Breast epithelium (tissue), 4 donors: ENCODE measurements around the gene NUMB. TPM values are rescaled to one million over a fixed set of nuclear protein-coding genes. Genes with fewer than 3 reads are reported as not detected.

ENCODE experiments used
- DNase-seq, 2 donors: peaks; one replicate each; pipeline ENCODE4 v3.0.0-alpha.2; 2019; ENCODE audit warnings: low spot score in 2 of 2
- H3K27ac ChIP-seq, 2 donors: fragments of 200-600 bp; sonication (generic) in 1 of 2; one replicate each; pipeline ENCODE4 v1.5.1; 2016 to 2019; ENCODE audit warnings: mild to moderate bottlenecking in 1 of 2
- H3K27me3 ChIP-seq, 2 donors: fragments of 200-600 bp; sonication (generic) in 1 of 2; one replicate each; pipeline versions ENCODE4 v1.5.1 to v1.6.0; 2017 to 2019; ENCODE audit warnings: control low read depth in 1 of 2, mild to moderate bottlenecking in 1 of 2
- H3K36me3 ChIP-seq: fragments of 200-600 bp; one replicate; pipeline ENCODE4 v1.5.1; 2019
- H3K4me1 ChIP-seq, 2 donors: fragments of 200-600 bp; sonication (generic); one replicate each; pipeline ENCODE4 v1.5.1; 2016 to 2019; ENCODE audit warnings: control low read depth in 1 of 2
- H3K4me3 ChIP-seq, 3 donors: fragments of 200-600 bp; sonication (generic); 1 replicate in 2 of 3; 2 replicates in 1 of 3; pipeline ENCODE4 v1.5.1; 2016 to 2019; ENCODE audit warnings: mild to moderate bottlenecking in 3 of 3, moderate library complexity in 2 of 3
- H3K9me3 ChIP-seq, 2 donors: fragments of 200-600 bp; sonication (generic) in 1 of 2; one replicate each; pipeline ENCODE4 v1.5.1; 2016 to 2019; ENCODE audit warnings: control low read depth in 1 of 2
- POLR2A ChIP-seq: fragments of 450-650 bp; IDR thresholded peaks from one replicate; pipeline ENCODE4 v1.6.1; 2016; ENCODE audit warnings: antibody characterized with exemption, mild to moderate bottlenecking, moderate library complexity
- POLR2AphosphoS5 ChIP-seq, 3 donors: sonication (generic); formaldehyde crosslinking; IDR thresholded peaks; one replicate each; pipeline ENCODE4 v1.6.1; 2017; ENCODE audit warnings: antibody characterized with exemption in 3 of 3
- intact Hi-C: fragments of 100-400 bp; cut with DNase I; formaldehyde crosslinking; loops from one replicate; pipeline ENCODE4 v1.15.1; 2023; ENCODE audit warnings: low total_unique reads
- total RNA-seq, 3 donors: library from RNA; depleted of rRNA; stranded (reverse); fragments of >200 nt; gene quantifications; one replicate each; pipeline ENCODE4 v1.1.0, GENCODE V29; 2016
- TF ChIP-seq, protein P1 (sequence below), 3 donors: fragments of 450-650 bp; IDR thresholded peaks; one replicate each; pipeline ENCODE4 v1.5.1; 2016 to 2017; ENCODE audit warnings: antibody characterized with exemption in 3 of 3, mild to moderate bottlenecking in 3 of 3, moderate library complexity in 3 of 3

Gene NUMB
- total RNA-seq, 3 donors from 2014 or later = 49.6 to 84.0 (median 61.6) TPM

DNA sequence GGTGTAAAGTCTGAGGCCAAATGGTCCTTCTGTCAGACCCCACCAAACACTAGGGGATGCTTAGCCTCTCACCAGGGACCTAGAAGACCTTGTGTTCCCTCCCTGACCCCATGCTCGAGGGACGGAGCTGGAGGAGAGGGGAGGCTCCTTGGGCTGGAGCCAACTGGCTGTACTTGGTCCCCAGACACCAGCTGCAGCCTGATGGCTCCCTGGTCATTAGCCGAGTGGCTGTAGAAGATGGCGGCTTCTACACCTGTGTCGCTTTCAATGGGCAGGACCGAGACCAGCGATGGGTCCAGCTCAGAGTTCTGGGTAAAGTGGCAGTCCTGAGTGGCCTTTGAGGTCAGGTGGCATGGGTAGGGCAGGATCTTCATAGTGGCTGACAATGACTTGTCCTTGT is 192.0 kb downstream of the NUMB start:
- Histone ChIP-seq H3K9me3 (no peaks in the 10 kb centered on the region), H3K27me3 (no peaks in the 10 kb centered on the region), H3K27ac (no peak overlapping the region), H3K36me3 (no peaks in the 10 kb centered on the region), H3K4me3 (no peak overlapping the region), H3K4me1 (peaks cover 0 to 7% of the 10 kb centered on the region in 2 donors)
- no peak for DNase-seq
- TF ChIP-seq POLR2A (no peak), POLR2AphosphoS5 (IDR thresholded peaks at IDR 0.05) (no peak)
- TF ChIP-seq, protein P1, sequence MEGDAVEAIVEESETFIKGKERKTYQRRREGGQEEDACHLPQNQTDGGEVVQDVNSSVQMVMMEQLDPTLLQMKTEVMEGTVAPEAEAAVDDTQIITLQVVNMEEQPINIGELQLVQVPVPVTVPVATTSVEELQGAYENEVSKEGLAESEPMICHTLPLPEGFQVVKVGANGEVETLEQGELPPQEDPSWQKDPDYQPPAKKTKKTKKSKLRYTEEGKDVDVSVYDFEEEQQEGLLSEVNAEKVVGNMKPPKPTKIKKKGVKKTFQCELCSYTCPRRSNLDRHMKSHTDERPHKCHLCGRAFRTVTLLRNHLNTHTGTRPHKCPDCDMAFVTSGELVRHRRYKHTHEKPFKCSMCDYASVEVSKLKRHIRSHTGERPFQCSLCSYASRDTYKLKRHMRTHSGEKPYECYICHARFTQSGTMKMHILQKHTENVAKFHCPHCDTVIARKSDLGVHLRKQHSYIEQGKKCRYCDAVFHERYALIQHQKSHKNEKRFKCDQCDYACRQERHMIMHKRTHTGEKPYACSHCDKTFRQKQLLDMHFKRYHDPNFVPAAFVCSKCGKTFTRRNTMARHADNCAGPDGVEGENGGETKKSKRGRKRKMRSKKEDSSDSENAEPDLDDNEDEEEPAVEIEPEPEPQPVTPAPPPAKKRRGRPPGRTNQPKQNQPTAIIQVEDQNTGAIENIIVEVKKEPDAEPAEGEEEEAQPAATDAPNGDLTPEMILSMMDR (IDR thresholded peaks at IDR 0.05) = no peak
- intact Hi-C loops = no loop called here

DNA sequence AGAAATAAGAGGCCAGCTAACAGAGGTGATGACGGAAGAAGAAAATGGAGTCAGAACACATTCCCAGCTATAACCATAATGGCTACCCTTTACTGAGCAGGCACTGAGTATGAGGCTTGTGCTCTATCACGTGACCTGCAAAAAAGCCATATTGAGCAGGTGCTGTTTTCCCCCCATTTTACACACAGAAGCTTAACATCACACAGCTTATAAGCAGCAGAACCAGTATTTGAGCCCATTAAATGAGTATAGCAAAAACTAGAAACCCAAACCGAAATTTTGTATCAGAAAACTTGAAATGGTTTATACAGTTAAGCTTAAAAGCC is 192.7 kb downstream of the NUMB start:
- H3K27me3 ChIP-seq = no peaks in the 10 kb centered on the region
- H3K27ac ChIP-seq = no peak overlapping the region
- no peak overlapping the region for H3K4me3 ChIP-seq
- intact Hi-C loops = no loop called here
- H3K9me3 ChIP-seq = no peaks in the 10 kb centered on the region
- H3K4me1 ChIP-seq = peaks cover 0 to 7% of the 10 kb centered on the region in 2 donors
- DNase-seq = no peak
- TF ChIP-seq, protein P1 (IDR thresholded peaks at IDR 0.05) = no peak
- TF ChIP-seq POLR2AphosphoS5 (IDR thresholded peaks at IDR 0.05) (no peak), POLR2A (no peak)
- no peaks in the 10 kb centered on the region for H3K36me3 ChIP-seq

DNA sequence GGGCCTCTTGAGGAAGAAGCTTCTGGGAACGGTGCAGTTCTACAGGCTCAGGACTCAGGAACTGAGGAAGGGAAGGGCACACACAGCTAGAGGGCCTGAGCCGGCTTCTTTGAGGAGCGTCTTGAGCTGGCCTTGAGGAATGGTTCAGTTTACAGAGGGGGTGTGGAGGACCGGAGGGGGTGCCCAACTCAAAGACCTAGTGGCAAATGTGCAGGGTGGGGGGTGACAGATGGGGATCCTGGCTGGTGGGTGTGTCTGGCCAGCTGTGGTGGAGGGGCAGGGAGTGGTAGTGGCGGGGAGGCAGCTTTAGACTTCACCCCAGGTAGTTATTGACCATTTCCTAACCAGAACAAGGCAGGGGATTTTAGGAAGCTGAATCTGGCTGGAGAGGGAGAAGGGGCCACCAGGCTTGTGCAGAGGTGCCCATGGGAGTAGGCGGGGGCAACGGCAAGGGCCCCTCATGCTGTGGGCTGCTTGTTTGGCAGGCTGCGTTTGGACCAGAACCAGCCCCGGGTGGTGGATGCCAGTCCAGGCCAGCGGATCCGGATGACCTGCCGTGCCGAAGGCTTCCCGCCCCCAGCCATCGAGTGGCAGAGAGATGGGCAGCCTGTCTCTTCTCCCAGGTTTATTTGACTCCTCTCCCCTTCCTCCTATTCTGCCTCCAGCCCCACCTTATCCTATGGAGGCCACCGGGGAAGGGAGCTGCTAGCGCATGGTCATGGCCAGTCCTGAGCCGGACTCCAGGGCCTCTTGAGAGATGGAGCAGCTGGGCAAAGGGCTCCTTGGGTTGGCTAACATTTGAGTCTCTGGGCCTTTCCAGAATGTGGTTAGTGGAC is 193.2 kb downstream of the NUMB start:
- intact Hi-C loops = no loop called here
- TF ChIP-seq POLR2A (no peak), POLR2AphosphoS5 (IDR thresholded peaks at IDR 0.05) (no peak)
- TF ChIP-seq, protein P1 (IDR thresholded peaks at IDR 0.05) = no peak
- no peaks in the 10 kb centered on the region for H3K27me3 ChIP-seq
- H3K27ac ChIP-seq = no peak overlapping the region
- no peaks in the 10 kb centered on the region for H3K9me3 ChIP-seq
- no peak for DNase-seq
- H3K4me1 ChIP-seq = peaks cover 0 to 7% of the 10 kb centered on the region in 2 donors
- no peaks in the 10 kb centered on the region for H3K36me3 ChIP-seq
- H3K4me3 ChIP-seq = no peak overlapping the region

DNA sequence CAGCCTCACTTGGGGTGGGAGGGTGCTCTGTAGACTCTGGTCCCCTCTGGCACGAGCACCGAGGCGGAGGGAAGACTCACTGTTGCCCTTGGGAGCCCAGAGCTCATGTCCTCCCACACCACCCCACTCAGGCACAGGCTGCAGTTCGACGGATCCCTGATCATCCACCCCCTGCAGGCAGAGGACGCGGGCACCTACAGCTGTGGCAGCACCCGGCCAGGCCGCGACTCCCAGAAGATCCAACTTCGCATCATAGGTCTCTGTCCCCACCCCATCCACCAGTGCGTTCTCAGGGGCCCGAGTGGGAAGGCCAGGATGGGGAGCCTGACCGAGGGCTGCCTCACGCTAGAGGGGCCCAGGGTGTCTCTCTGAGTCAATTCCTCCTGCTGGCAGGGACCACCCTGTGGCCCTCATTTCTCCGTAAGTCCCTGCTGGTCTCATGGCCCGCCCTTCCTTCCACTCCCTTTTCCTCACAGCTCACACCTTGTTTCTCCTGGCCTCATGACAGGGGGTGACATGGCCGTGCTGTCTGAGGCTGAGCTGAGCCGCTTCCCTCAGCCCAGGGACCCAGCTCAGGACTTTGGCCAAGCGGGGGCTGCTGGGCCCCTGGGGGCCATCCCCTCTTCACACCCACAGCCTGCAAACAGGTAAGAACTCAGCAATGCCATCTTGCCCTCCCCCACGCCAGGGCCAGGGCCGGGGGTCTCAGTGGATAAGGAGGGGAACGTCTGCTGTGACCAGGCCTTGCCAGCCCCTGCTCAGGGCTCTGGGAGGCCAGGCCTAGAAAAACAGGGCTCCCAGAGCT is 194.1 kb downstream of the NUMB start:
- Histone ChIP-seq H3K27ac (no peak overlapping the region), H3K4me1 (peaks cover 0 to under 1% of the 10 kb centered on the region in 2 donors), H3K27me3 (no peaks in the 10 kb centered on the region), H3K9me3 (no peaks in the 10 kb centered on the region), H3K4me3 (no peak overlapping the region), H3K36me3 (no peaks in the 10 kb centered on the region)
- no peak for DNase-seq
- TF ChIP-seq, protein P1 (IDR thresholded peaks at IDR 0.05) = no peak
- no peak for TF ChIP-seq POLR2A
- TF ChIP-seq POLR2AphosphoS5 (IDR thresholded peaks at IDR 0.05) = no peak
- intact Hi-C loops = no loop called here

DNA sequence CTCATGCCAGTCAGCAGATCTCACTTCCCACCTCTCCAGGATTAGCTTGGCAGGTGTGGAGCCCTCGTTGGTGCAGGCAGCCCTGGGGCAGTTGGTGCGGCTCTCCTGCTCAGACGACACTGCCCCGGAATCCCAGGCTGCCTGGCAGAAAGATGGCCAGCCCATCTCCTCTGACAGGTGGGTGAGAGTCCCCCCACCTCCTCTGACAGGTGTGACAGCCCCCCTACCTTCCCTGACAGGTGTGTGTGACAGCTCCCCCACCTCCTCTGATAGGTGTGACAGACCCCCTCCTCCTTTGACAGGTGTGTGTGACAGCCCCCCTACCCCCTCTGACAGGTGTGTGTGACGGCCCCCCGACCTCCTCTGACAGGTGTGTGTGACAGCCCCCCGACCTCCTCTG is 194.7 kb downstream of the NUMB start:
- intact Hi-C loops = no loop called here
- TF ChIP-seq POLR2A (no peak), POLR2AphosphoS5 (IDR thresholded peaks at IDR 0.05) (no peak)
- TF ChIP-seq, protein P1 (IDR thresholded peaks at IDR 0.05) = no peak
- H3K4me1 ChIP-seq = no peaks in the 10 kb centered on the region
- H3K4me3 ChIP-seq = no peak overlapping the region
- DNase-seq = no peak
- no peaks in the 10 kb centered on the region for H3K36me3 ChIP-seq
- no peak overlapping the region for H3K27ac ChIP-seq
- H3K9me3 ChIP-seq = no peaks in the 10 kb centered on the region
- H3K27me3 ChIP-seq = no peaks in the 10 kb centered on the region
